Measurements from ENCODE around the gene NPBWR2. TPM values are rescaled to one million over a fixed set of nuclear protein-coding genes. Genes with fewer than 3 reads are reported as not detected.
A peak's percentile ranks its signal among the peaks of the same experiment; 100 is the strongest.

NPBWR2 gene
- polyA plus RNA-seq, 3 donors = not detected

GRCh38 chr20:64073476-64074183 is 33.7 kb downstream of the NPBWR2 start:
- Histone ChIP-seq H3K4me3 (replicated peaks in 1 of 3; ENCODE audit: low read depth in 2 of 3, low read length in 3 of 3) (no peak overlapping the region), H3K27ac (ENCODE audit: low read depth in 1 of 2, low read length in 2 of 2) (peak overlapping the region in 1 of 2 donors; percentile 14), H3K4me1 (ENCODE audit: control insufficient read depth in 1 of 2, insufficient read depth in 2 of 2, low read length in 2 of 2) (peaks cover 21 to 45% of the 10 kb centered on the region in 2 donors), H3K4me2 (replicated peaks; ENCODE audit: extremely low read depth, low read length, poor library complexity, severe bottlenecking) (no peak overlapping the region), H2AFZ (ENCODE audit: insufficient read depth, low read depth, low read length, poor library complexity, severe bottlenecking) (no peak overlapping the region), H4K20me1 (ENCODE audit: insufficient read depth, low read length) (peaks cover 96% of the 10 kb centered on the region), H3K27me3 (ENCODE audit: control insufficient read depth in 2 of 2, insufficient read depth in 2 of 2, low read length in 2 of 2) (no peaks in the 10 kb centered on the region), H3K9ac (ENCODE audit: insufficient read depth, low read length, poor library complexity, severe bottlenecking) (no peak overlapping the region), H3K36me3 (replicated peaks in 1 of 2; ENCODE audit: control insufficient read depth in 1 of 2, insufficient read depth in 2 of 2, low read length in 2 of 2) (peaks cover 43 to 46% of the 10 kb centered on the region in 2 donors), H3K9me3 (replicated peaks in 1 of 2; ENCODE audit: control insufficient read depth in 1 of 2, insufficient read depth in 1 of 2, low read length in 2 of 2) (no peaks in the 10 kb centered on the region), H3K79me2 (ENCODE audit: insufficient read depth, low read length) (peaks cover 52% of the 10 kb centered on the region)
- TF ChIP-seq, protein P1, sequence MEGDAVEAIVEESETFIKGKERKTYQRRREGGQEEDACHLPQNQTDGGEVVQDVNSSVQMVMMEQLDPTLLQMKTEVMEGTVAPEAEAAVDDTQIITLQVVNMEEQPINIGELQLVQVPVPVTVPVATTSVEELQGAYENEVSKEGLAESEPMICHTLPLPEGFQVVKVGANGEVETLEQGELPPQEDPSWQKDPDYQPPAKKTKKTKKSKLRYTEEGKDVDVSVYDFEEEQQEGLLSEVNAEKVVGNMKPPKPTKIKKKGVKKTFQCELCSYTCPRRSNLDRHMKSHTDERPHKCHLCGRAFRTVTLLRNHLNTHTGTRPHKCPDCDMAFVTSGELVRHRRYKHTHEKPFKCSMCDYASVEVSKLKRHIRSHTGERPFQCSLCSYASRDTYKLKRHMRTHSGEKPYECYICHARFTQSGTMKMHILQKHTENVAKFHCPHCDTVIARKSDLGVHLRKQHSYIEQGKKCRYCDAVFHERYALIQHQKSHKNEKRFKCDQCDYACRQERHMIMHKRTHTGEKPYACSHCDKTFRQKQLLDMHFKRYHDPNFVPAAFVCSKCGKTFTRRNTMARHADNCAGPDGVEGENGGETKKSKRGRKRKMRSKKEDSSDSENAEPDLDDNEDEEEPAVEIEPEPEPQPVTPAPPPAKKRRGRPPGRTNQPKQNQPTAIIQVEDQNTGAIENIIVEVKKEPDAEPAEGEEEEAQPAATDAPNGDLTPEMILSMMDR (IDR thresholded peaks at IDR 0.05) = no peak
- intact Hi-C loops (cut with micrococcal nuclease) = no loop called here
- H3K9me3 Mint-ChIP-seq = no peaks in the 10 kb centered on the region
- H3K4me1 Mint-ChIP-seq = peaks cover 29% of the 10 kb centered on the region
- 96% methylated on average over 29 of the region's 37 CpGs for WGBS (ENCODE audit: insufficient coverage)
- H3K36me3 Mint-ChIP-seq = peaks cover 32 to 51% of the 10 kb centered on the region in 2 donors
- H3K27ac Mint-ChIP-seq = peak overlapping the region in 1 of 7 donors; percentile 35
- H3K4me3 Mint-ChIP-seq = no peak overlapping the region
- H3K27me3 Mint-ChIP-seq (ENCODE audit: low read depth in 3 of 3) = peaks cover 0 to 2% (median 2%) of the 10 kb centered on the region in 3 donors
- DNase-seq = no peak

GRCh38 chr20:64072498-64073063 is 34.8 kb downstream of the NPBWR2 start:
- H3K36me3 ChIP-seq (replicated peaks in 1 of 2; ENCODE audit: control insufficient read depth in 1 of 2, insufficient read depth in 2 of 2, low read length in 2 of 2) = peaks cover 43 to 46% of the 10 kb centered on the region in 2 donors
- intact Hi-C loops (cut with micrococcal nuclease) = no loop called here
- H3K27ac Mint-ChIP-seq = peak overlapping the region in 4 of 7 donors; percentile 32 to 81 (median 62)
- peaks cover 41% of the 10 kb centered on the region for H3K79me2 ChIP-seq (ENCODE audit: insufficient read depth, low read length)
- TF ChIP-seq, protein P1 (IDR thresholded peaks at IDR 0.05) = no peak
- peaks cover 0 to 2% (median 0%) of the 10 kb centered on the region in 7 donors for H3K9me3 Mint-ChIP-seq
- no peak overlapping the region for H3K4me2 ChIP-seq (replicated peaks; ENCODE audit: extremely low read depth, low read length, poor library complexity, severe bottlenecking)
- H3K4me3 Mint-ChIP-seq = no peak overlapping the region
- no peak for DNase-seq
- H3K9me3 ChIP-seq (replicated peaks in 1 of 2; ENCODE audit: control insufficient read depth in 1 of 2, insufficient read depth in 1 of 2, low read length in 2 of 2) = no peaks in the 10 kb centered on the region
- H3K4me1 Mint-ChIP-seq = peaks cover 31% of the 10 kb centered on the region
- no peak overlapping the region for H3K4me3 ChIP-seq (replicated peaks in 1 of 3; ENCODE audit: low read depth in 2 of 3, low read length in 3 of 3)
- H3K9ac ChIP-seq (ENCODE audit: insufficient read depth, low read length, poor library complexity, severe bottlenecking) = no peak overlapping the region
- peaks cover 0 to 4% (median 2%) of the 10 kb centered on the region in 3 donors for H3K27me3 Mint-ChIP-seq (ENCODE audit: low read depth in 3 of 3)
- H3K36me3 Mint-ChIP-seq = peaks cover 32 to 48% of the 10 kb centered on the region in 2 donors
- H3K4me1 ChIP-seq (ENCODE audit: control insufficient read depth in 1 of 2, insufficient read depth in 2 of 2, low read length in 2 of 2) = peaks cover 21 to 40% of the 10 kb centered on the region in 2 donors
- H2AFZ ChIP-seq (ENCODE audit: insufficient read depth, low read depth, low read length, poor library complexity, severe bottlenecking) = no peak overlapping the region
- H3K27ac ChIP-seq (ENCODE audit: low read depth in 1 of 2, low read length in 2 of 2) = peak overlapping the region; percentile 19 to 36
- peaks cover 92% of the 10 kb centered on the region for H4K20me1 ChIP-seq (ENCODE audit: insufficient read depth, low read length)
- H3K27me3 ChIP-seq (ENCODE audit: control insufficient read depth in 2 of 2, insufficient read depth in 2 of 2, low read length in 2 of 2) = no peaks in the 10 kb centered on the region
- 75% methylated on average over 8 of the region's 14 CpGs for WGBS (ENCODE audit: insufficient coverage)
